SH-SY5Y (cell line): Measurements from ENCODE around the gene ITPR1.

Source experiments
- GATA2 ChIP-seq: IDR thresholded peaks from 2 replicates; pipeline ENCODE4 v1.6.1; 2011; ENCODE audit warnings: mild to moderate bottlenecking, low read depth, low read length
- GATA3 ChIP-seq: IDR thresholded peaks from 2 replicates; pipeline ENCODE4 v1.6.1; 2011; ENCODE audit warnings: low read depth, mild to moderate bottlenecking, low read length, moderate library complexity

- no peak for TF ChIP-seq GATA2
- no peak for TF ChIP-seq GATA3
These were observed 26.2 kb upstream of the ITPR1 start, which contains the start of gene SUMF1 for GRCh38 chr3:4466741-4467521.
